Upper lobe of left lung (tissue), 6 donors: ENCODE results near the gene NAT14. TPM values are rescaled to one million over a fixed set of nuclear protein-coding genes. Genes with fewer than 3 reads are reported as not detected.

ENCODE experiments used
- ATAC-seq, 2 donors: fragments of 200-7000 bp; cut with Tn5 transposase; one replicate each; pipeline ENCODE4 v1.9.1; 2022; ENCODE audit warnings: mild to moderate bottlenecking in 2 of 2, moderate library complexity in 2 of 2; ENCODE audit not compliant: low FRiP score in 2 of 2
- DNase-seq, 2 donors: peaks; one replicate each; pipeline ENCODE4 v3.0.0-alpha.2; 2019 to 2020
- H3K27ac ChIP-seq, 4 donors: fragments of 200-600 bp; sonication (generic); one replicate each; pipeline ENCODE4 v1.5.1; 2016 to 2019
- H3K27me3 ChIP-seq, 4 donors: fragments of 200-600 bp; sonication (generic); one replicate each; pipeline ENCODE4 v1.5.1; 2017 to 2019
- H3K36me3 ChIP-seq, 4 donors: fragments of 200-600 bp; sonication (generic); one replicate each; pipeline ENCODE4 v1.5.1; 2016 to 2019
- H3K4me1 ChIP-seq, 4 donors: fragments of 200-600 bp; sonication (generic); one replicate each; pipeline ENCODE4 v1.5.1; 2018 to 2019
- H3K4me3 ChIP-seq, 4 donors: fragments of 200-600 bp; sonication (generic); one replicate each; pipeline ENCODE4 v1.5.1; 2017 to 2019; ENCODE audit warnings: mild to moderate bottlenecking in 2 of 4, moderate library complexity in 1 of 4
- H3K9me3 ChIP-seq, 4 donors: fragments of 200-600 bp; sonication (generic); one replicate each; pipeline ENCODE4 v1.5.1; 2018 to 2019
- EP300 ChIP-seq, 4 donors: sonication (generic); formaldehyde crosslinking; IDR thresholded peaks; one replicate each; pipeline ENCODE4 v1.5.1; 2017; ENCODE audit warnings: antibody characterized with exemption in 4 of 4, control low read depth in 2 of 4
- POLR2A ChIP-seq, 4 donors: fragments of 450-650 bp; IDR thresholded peaks; one replicate each; pipeline ENCODE4 v1.5.1; 2016 to 2017; ENCODE audit warnings: antibody characterized with exemption in 4 of 4, mild to moderate bottlenecking in 2 of 4
- POLR2AphosphoS5 ChIP-seq, 2 donors: sonication (generic); formaldehyde crosslinking; IDR thresholded peaks; one replicate each; pipeline ENCODE4 v1.5.1; 2017; ENCODE audit warnings: antibody characterized with exemption in 2 of 2
- WGBS, 2 donors: methylation state at CpG; one replicate each; pipeline ENCODE4 v1.1.5; 2017 to 2018; 5-methylcytosine and 5-hydroxymethylcytosine counted together
- total RNA-seq, 6 donors: library from RNA; depleted of rRNA in 4 of 6; stranded (reverse); fragments of >200 nt in 4 of 6; gene quantifications; one replicate each; pipeline versions ENCODE4 v1.1.0 to v1.2.1, GENCODE V29; 2016 to 2021
- TF ChIP-seq, protein P1 (sequence below), 6 experiments: fragments of 450-650 bp in 4 of 6; fragments of 200-600 bp in 2 of 6; sonication (generic) in 2 of 6; IDR thresholded peaks; one replicate each; pipeline ENCODE4 v1.5.1; 2016 to 2019; ENCODE audit warnings: antibody characterized with exemption in 6 of 6
- donor health status: DM: no; HTN: no; CAD: no; lungs with moderate emphysema.
- donor health status: DM: no; HTN: yes; CAD: no; lungs with severe emphysema.

NAT14 gene
- total RNA-seq, 6 donors from 2014 or later = 13.1 to 19.2 (median 16.3) TPM

DNA sequence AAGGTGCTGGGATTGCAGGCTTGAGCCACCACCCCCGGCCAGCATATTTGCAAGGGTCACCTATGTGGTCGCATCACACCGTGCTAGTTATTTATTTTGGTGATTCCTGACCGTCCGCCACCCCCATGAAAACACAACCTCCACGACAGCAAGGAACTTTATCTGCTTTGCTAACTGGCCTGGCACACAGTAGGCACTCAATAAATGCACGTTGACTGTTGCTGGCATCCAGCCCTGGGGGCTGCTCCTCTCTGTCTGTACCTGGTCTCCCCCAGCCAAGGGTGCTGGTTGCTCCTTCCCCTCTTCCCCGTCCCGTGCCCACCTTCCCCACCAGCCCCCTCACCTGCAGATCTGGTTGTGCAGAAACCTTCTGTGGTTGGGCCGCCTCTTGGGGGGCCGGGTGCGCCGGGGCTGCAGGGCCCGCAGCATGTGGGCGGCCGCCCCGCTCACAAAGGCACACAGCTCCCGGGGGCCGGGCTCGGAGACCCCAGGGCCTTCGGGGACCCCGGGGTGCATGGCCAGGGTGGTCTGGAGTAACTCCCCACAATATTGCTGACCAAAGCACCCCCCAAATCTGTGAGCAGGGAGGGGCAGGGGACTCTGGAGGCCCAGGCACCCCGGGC lies 20.8 kb upstream of the NAT14 start:
- DNase-seq (peak in 1 of 2 donors; percentile 79), ATAC-seq (no peak)
- H3K9me3 ChIP-seq = no peaks in the 10 kb centered on the region
- H3K27ac ChIP-seq = no peak overlapping the region
- TF ChIP-seq POLR2AphosphoS5 (IDR thresholded peaks at IDR 0.05) (no peak), EP300 (IDR thresholded peaks at IDR 0.05) (no peak)
- H3K4me1 ChIP-seq = peaks cover 30 to 35% (median 33%) of the 10 kb centered on the region in 4 donors
- no peaks in the 10 kb centered on the region for H3K27me3 ChIP-seq
- no peaks in the 10 kb centered on the region for H3K36me3 ChIP-seq
- H3K4me3 ChIP-seq = no peak overlapping the region
- 56 to 76% methylated on average over 9 to 21 of the region's 23 CpGs for WGBS, 2 donors

GRCh38 chr19:55464662-55465054 lies 20.3 kb upstream of the NAT14 start, which contains the start of gene C19orf85:
Gene C19orf85, minus strand, starts transcription at chr19:55464751. Its CDS starts 197 bp downstream, at chr19:55464554.
- 78 to 87% methylated on average over 12 to 14 of the region's 14 CpGs for WGBS, 2 donors
- Histone ChIP-seq H3K4me1 (peaks cover 27 to 34% (median 29%) of the 10 kb centered on the region in 4 donors), H3K9me3 (no peaks in the 10 kb centered on the region), H3K4me3 (no peak within 1 kb of the TSS), H3K27me3 (no peaks in the 10 kb centered on the region), H3K36me3 (no peaks in the 10 kb centered on the region), H3K27ac (no peak within 1 kb of the TSS)
- TF ChIP-seq POLR2A (IDR thresholded peaks at IDR 0.05) = no peak
- TF ChIP-seq, protein P1, sequence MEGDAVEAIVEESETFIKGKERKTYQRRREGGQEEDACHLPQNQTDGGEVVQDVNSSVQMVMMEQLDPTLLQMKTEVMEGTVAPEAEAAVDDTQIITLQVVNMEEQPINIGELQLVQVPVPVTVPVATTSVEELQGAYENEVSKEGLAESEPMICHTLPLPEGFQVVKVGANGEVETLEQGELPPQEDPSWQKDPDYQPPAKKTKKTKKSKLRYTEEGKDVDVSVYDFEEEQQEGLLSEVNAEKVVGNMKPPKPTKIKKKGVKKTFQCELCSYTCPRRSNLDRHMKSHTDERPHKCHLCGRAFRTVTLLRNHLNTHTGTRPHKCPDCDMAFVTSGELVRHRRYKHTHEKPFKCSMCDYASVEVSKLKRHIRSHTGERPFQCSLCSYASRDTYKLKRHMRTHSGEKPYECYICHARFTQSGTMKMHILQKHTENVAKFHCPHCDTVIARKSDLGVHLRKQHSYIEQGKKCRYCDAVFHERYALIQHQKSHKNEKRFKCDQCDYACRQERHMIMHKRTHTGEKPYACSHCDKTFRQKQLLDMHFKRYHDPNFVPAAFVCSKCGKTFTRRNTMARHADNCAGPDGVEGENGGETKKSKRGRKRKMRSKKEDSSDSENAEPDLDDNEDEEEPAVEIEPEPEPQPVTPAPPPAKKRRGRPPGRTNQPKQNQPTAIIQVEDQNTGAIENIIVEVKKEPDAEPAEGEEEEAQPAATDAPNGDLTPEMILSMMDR (IDR thresholded peaks at IDR 0.05) = no peak
- no peak for TF ChIP-seq POLR2AphosphoS5 (IDR thresholded peaks at IDR 0.05)
- TF ChIP-seq EP300 (IDR thresholded peaks at IDR 0.05) = no peak
- DNase-seq = no peak
- ATAC-seq = no peak

GRCh38 chr19:55465460-55466240 lies 19.3 kb upstream of the NAT14 start:
- no peak for TF ChIP-seq POLR2AphosphoS5 (IDR thresholded peaks at IDR 0.05)
- TF ChIP-seq EP300 (IDR thresholded peaks at IDR 0.05) = no peak
- TF ChIP-seq, protein P1 (IDR thresholded peaks at IDR 0.05) = no peak
- no peak for TF ChIP-seq POLR2A (IDR thresholded peaks at IDR 0.05)
- ATAC-seq (no peak), DNase-seq (peak in 1 of 2 donors; percentile 16)
- WGBS, 2 donors = 72 to 80% methylated on average over 11 of the region's 11 CpGs
- H3K27me3 ChIP-seq = no peaks in the 10 kb centered on the region
- no peaks in the 10 kb centered on the region for H3K9me3 ChIP-seq
- H3K36me3 ChIP-seq = no peaks in the 10 kb centered on the region
- no peak overlapping the region for H3K4me3 ChIP-seq
- H3K4me1 ChIP-seq = peaks cover 18 to 24% (median 20%) of the 10 kb centered on the region in 4 donors
- H3K27ac ChIP-seq = no peak overlapping the region

DNA sequence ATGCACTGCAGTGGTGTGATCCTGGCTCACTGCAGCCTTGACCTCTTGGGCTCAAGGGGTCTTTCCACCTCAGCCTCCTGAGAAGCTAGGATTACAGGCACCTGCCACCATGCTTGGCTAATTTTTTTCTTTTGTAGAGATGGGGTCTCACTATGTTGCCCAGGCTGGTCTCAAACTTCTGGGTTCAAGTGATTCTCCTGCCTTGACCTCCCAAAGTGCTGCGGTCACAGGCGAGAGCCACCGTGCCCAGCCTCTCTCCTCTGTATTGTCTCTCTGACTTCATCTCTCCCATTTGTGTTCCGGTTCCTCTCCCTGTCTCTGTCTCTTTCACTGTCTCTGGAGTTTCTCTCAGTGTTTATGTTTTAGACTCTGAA lies 18.8 kb upstream of the NAT14 start:
- Histone ChIP-seq H3K4me1 (peaks cover 13 to 18% (median 15%) of the 10 kb centered on the region in 4 donors), H3K4me3 (no peak overlapping the region), H3K36me3 (no peaks in the 10 kb centered on the region), H3K9me3 (no peaks in the 10 kb centered on the region), H3K27me3 (no peaks in the 10 kb centered on the region), H3K27ac (no peak overlapping the region)
- ATAC-seq = no peak
- 73 to 97% methylated on average over 4 of the region's 4 CpGs for WGBS, 2 donors
- DNase-seq = no peak
- TF ChIP-seq POLR2AphosphoS5 (IDR thresholded peaks at IDR 0.05) = no peak
- no peak for TF ChIP-seq POLR2A (IDR thresholded peaks at IDR 0.05)
- no peak for TF ChIP-seq EP300 (IDR thresholded peaks at IDR 0.05)
- TF ChIP-seq, protein P1 (IDR thresholded peaks at IDR 0.05) = no peak

GRCh38 chr19:55467236-55468053 lies 17.5 kb upstream of the NAT14 start:
- no peak overlapping the region for H3K4me3 ChIP-seq
- peaks cover 10 to 14% (median 11%) of the 10 kb centered on the region in 4 donors for H3K4me1 ChIP-seq
- H3K27ac ChIP-seq = no peak overlapping the region
- TF ChIP-seq, protein P1 (IDR thresholded peaks at IDR 0.05) = peak; percentile 93 to 99 (median 95)
- no peak for TF ChIP-seq POLR2A (IDR thresholded peaks at IDR 0.05)
- no peak for TF ChIP-seq EP300 (IDR thresholded peaks at IDR 0.05)
- no peak for TF ChIP-seq POLR2AphosphoS5 (IDR thresholded peaks at IDR 0.05)
- ATAC-seq (peak; percentile 89 to 96), DNase-seq (peak; percentile 72 to 95)
- no peaks in the 10 kb centered on the region for H3K36me3 ChIP-seq
- no peaks in the 10 kb centered on the region for H3K9me3 ChIP-seq
- whole genome bisulfite sequencing, 2 donors = 30 to 48% methylated on average over 18 to 29 of the region's 29 CpGs
- H3K27me3 ChIP-seq = no peaks in the 10 kb centered on the region
